Psoas muscle (tissue), 8 donors: ENCODE data around the gene PDCD4. TPM values are rescaled to one million over a fixed set of nuclear protein-coding genes. Genes with fewer than 3 reads are reported as not detected.

ENCODE experiments used
- ATAC-seq, 4 donors: fragments of 200-7000 bp; cut with Tn5 transposase; one replicate each; pipeline ENCODE4 v1.9.1; 2020; ENCODE audit warnings: moderate library complexity in 3 of 4, mild to moderate bottlenecking in 2 of 4
- DNase-seq, 2 donors: peaks; one replicate each; pipeline ENCODE4 v3.0.0-alpha.2; 2020
- H3K27ac ChIP-seq: fragments of 200-600 bp; one replicate; pipeline ENCODE4 v1.8.0; 2022
- H3K27me3 ChIP-seq, 3 donors: fragments of 200-600 bp in 1 of 3; one replicate each; pipeline versions ENCODE4 v1.6.1 to v1.8.0; 2013 to 2022; ENCODE audit warnings: low read length in 2 of 3, mild to moderate bottlenecking in 2 of 3, moderate library complexity in 1 of 3; ENCODE audit not compliant: insufficient read depth in 3 of 3
- H3K36me3 ChIP-seq, 2 donors: fragments of 200-600 bp in 1 of 2; one replicate each; pipeline versions ENCODE4 v1.6.1 to v1.8.0; 2013 to 2022; ENCODE audit warnings: low read depth in 1 of 2, mild to moderate bottlenecking in 1 of 2, moderate library complexity in 1 of 2; ENCODE audit not compliant: insufficient read depth in 1 of 2
- H3K4me1 ChIP-seq: fragments of 200-600 bp; one replicate; pipeline ENCODE4 v1.8.0; 2022
- H3K4me3 ChIP-seq: fragments of 200-600 bp; one replicate; pipeline ENCODE4 v1.8.0; 2022; ENCODE audit warnings: mild to moderate bottlenecking
- H3K9me3 ChIP-seq: fragments of 200-600 bp; one replicate; pipeline ENCODE4 v1.8.0; 2022
- WGBS, 3 donors: extraction: QIAGEN DNeasy Blood & Tissue Kit; methylation state at CpG; one replicate each; pipeline versions ENCODE4 v1.1.6 to v1.1.7; 2013; 5-methylcytosine and 5-hydroxymethylcytosine counted together
- intact Hi-C, 2 donors: fragments of 100-400 bp; cut with DNase I; formaldehyde crosslinking; loops; one replicate each; pipeline versions ENCODE4 v1.11.0 to v1.14.2; 2022
- polyA plus RNA-seq, 3 donors: library from polyadenylated mRNA; stranded (reverse); fragments of 200-250 nt; gene quantifications; one replicate each; pipeline ENCODE4 v1.2.3, GENCODE V29; 2013
- total RNA-seq, 4 donors: library from RNA; stranded (reverse); fragmentation: NEBNext Ultra II Directional in 2 of 4; extraction: Animal tissue kit (Norgen Biotek cat#: 25700) in 2 of 4; gene quantifications; one replicate each; pipeline versions ENCODE4 v1.2.1 to v1.2.4, GENCODE V29; 2021 to 2023
- TF ChIP-seq, protein P1 (sequence below): fragments of 200-600 bp; IDR thresholded peaks from one replicate; pipeline ENCODE4 v1.8.0; 2022; ENCODE audit warnings: antibody characterized with exemption
- donor health status: healthy with polysubstance abuse.
- donor health status: DM: no; HTN: no; CAD: no; lungs with moderate emphysema.
- donor health status: Bipolar disorder and iron deficiency.
- donor health status: healthy.
- donor health status: DM: yes; HTN: yes; CAD: no.
- donor health status: DM: no; HTN: no; CAD: no.
- donor health status: DM: no; HTN: no; CAD: no.
- donor health status: DM: yes; HTN: yes; CAD: no.

Gene PDCD4
- total and polyA plus RNA-seq, 7 donors: 7.6 to 19.7 (median 11.3) TPM

DNA sequence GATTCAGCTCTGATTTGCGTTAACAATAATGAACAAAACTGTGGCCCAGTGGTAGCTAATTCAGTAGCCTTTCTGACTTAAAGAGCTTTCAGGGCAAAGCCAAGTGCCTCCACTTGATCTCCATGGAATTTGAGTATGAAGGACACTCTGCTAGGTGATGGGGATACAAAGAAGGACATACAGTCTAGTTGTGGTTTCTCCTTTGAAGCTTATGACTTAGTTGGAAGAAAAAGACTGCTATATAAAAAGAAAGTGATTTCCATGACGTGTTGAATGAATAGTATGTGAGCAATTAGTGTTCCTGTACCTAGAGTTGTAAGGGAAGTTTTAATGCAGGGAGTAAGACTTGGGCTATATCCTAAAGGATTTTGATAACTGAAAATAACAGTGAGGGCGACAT, 8.3 kb downstream of the PDCD4 start:
- H3K27ac ChIP-seq: no peak overlapping the region
- TF ChIP-seq, protein P1, sequence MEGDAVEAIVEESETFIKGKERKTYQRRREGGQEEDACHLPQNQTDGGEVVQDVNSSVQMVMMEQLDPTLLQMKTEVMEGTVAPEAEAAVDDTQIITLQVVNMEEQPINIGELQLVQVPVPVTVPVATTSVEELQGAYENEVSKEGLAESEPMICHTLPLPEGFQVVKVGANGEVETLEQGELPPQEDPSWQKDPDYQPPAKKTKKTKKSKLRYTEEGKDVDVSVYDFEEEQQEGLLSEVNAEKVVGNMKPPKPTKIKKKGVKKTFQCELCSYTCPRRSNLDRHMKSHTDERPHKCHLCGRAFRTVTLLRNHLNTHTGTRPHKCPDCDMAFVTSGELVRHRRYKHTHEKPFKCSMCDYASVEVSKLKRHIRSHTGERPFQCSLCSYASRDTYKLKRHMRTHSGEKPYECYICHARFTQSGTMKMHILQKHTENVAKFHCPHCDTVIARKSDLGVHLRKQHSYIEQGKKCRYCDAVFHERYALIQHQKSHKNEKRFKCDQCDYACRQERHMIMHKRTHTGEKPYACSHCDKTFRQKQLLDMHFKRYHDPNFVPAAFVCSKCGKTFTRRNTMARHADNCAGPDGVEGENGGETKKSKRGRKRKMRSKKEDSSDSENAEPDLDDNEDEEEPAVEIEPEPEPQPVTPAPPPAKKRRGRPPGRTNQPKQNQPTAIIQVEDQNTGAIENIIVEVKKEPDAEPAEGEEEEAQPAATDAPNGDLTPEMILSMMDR: no peak
- H3K4me3 ChIP-seq: no peak overlapping the region
- H3K4me1 ChIP-seq: no peaks in the 10 kb centered on the region
- intact Hi-C loops: no loop called here
- 65 to 77% (median 70%) methylated on average over 3 of the region's 3 CpGs for WGBS, 3 donors
- ATAC-seq (no peak), DNase-seq (no peak)
- no peaks in the 10 kb centered on the region for H3K27me3 ChIP-seq
- no peaks in the 10 kb centered on the region for H3K9me3 ChIP-seq
- H3K36me3 ChIP-seq: peaks cover 0 to 70% of the 10 kb centered on the region in 2 donors

DNA sequence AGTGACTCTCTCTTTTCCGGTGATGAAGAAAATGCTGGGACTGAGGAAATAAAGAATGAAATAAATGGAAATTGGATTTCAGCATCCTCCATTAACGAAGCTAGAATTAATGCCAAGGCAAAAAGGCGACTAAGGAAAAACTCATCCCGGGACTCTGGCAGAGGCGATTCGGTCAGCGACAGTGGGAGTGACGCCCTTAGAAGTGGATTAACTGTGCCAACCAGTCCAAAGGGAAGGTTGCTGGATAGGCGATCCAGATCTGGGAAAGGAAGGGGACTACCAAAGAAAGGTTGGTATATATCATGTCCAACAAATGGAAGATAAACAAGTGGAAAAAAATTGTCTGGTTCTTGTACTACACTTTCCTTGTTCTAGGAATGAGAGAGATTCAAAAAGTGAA, 9.5 kb downstream of the PDCD4 start:
- TF ChIP-seq, protein P1: no peak
- no peak for ATAC-seq
- 74 to 82% (median 76%) methylated on average over 9 of the region's 9 CpGs for WGBS, 3 donors
- H3K4me3 ChIP-seq: no peak overlapping the region
- peaks cover 0 to 78% of the 10 kb centered on the region in 2 donors for H3K36me3 ChIP-seq
- H3K4me1 ChIP-seq: no peaks in the 10 kb centered on the region
- no peak for DNase-seq
- no peak overlapping the region for H3K27ac ChIP-seq
- intact Hi-C loops: no loop called here
- no peaks in the 10 kb centered on the region for H3K9me3 ChIP-seq
- H3K27me3 ChIP-seq: no peaks in the 10 kb centered on the region

DNA sequence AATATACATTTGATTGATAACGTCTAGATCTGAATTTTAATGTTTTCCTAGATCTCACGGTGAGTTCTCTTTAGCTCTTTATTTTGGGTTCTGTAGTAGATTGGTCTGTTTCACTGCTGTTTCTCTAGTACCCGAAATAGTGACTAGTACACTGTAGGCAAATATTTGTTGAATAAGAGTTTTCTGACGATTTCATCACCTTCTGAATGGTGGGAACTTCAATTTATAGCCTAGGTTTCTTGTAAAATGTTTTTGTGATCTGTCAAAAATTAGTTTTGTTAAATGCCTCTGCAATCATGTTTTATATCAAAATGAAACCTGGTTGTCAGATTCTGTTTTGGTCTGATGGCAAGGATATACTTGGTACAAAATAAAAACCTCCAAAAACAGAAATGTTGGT, 10.2 kb downstream of the PDCD4 start:
- DNase-seq: no peak
- 74 to 84% (median 76%) methylated on average over 4 of the region's 4 CpGs for WGBS, 3 donors
- Histone ChIP-seq H3K27me3 (no peaks in the 10 kb centered on the region), H3K27ac (no peak overlapping the region), H3K4me1 (no peaks in the 10 kb centered on the region), H3K4me3 (no peak overlapping the region), H3K36me3 (peaks cover 0 to 80% of the 10 kb centered on the region in 2 donors), H3K9me3 (no peaks in the 10 kb centered on the region)
- TF ChIP-seq, protein P1: no peak
- no peak for ATAC-seq
- intact Hi-C loops: no loop called here

DNA sequence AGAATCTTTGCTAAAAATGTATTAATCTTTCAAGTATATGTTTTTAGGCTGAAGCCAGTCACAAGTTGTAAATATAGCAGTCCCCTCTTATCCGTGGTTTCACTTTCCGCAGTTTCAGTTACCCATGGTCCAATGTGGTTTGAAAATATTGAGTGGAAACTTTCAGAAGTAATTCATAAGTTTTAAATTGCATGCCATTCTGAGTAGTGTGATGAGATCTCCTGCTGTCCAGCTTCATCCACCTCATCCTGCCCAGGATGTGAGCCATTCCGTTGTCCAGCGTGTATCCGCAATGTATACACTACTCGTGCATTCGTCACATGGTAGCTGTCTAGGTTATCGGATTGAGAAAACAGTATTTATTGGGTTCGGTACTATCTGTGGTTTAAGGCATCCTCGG, 12.2 kb downstream of the PDCD4 start:
- peaks cover 0 to 82% of the 10 kb centered on the region in 2 donors for H3K36me3 ChIP-seq
- WGBS, 3 donors: 86 to 89% (median 89%) methylated on average over 10 of the region's 10 CpGs
- no peak overlapping the region for H3K4me3 ChIP-seq
- no peaks in the 10 kb centered on the region for H3K4me1 ChIP-seq
- intact Hi-C loops: no loop called here
- H3K27me3 ChIP-seq: no peaks in the 10 kb centered on the region
- DNase-seq (no peak), ATAC-seq (no peak)
- H3K9me3 ChIP-seq: no peaks in the 10 kb centered on the region
- TF ChIP-seq, protein P1: no peak
- H3K27ac ChIP-seq: no peak overlapping the region

DNA sequence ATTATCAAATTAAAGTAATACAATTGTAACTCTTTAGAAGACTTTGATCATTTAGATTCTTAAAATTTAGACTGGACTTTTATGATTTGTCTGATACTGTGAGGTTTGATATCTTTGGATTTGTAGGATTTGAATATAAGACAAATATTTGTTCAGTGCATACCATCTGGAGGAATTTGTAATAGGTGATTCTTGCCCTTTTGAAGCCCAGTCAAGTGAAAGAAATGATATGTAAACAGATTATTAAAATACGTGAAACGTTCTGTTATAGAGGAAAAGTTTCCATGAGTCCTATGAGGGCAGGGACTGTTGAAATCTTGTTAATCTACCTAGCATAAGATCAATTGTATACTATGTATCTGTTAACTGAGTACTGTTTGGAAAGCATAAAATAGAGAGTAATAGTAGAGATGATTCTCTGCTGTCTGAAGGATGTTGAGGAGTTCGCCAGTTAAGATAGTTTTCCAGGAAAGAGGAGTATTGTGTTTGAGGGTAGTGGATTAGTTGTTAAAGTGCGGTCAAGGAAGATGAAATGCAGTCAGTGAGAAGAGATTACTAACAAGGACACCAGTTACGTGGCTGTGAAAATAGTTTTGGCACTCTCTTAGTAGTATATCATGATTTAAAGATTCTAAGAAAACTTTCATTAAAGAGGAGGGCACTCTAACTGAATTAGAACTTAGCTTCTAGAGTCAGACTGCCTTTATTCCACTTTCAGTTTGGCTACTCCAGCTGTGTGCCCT, 14.4 kb downstream of the PDCD4 start:
- Histone ChIP-seq H3K27ac (no peak overlapping the region), H3K27me3 (no peaks in the 10 kb centered on the region), H3K36me3 (peaks cover 0 to 95% of the 10 kb centered on the region in 2 donors), H3K9me3 (no peaks in the 10 kb centered on the region), H3K4me3 (no peak overlapping the region), H3K4me1 (no peaks in the 10 kb centered on the region)
- ATAC-seq (no peak), DNase-seq (no peak)
- TF ChIP-seq, protein P1: no peak
- WGBS, 3 donors: 53 to 69% (median 59%) methylated on average over 5 of the region's 5 CpGs
- intact Hi-C loops: no loop called here
